GM12874 (cell line): ENCODE data around the gene EFEMP1.

Experiments
- TF ChIP-seq, protein P1 (sequence below): IDR thresholded peaks from 2 replicates; pipeline ENCODE4 v1.5.1; 2011; ENCODE audit warnings: low read depth, mild to moderate bottlenecking, control low read depth, low read length, moderate library complexity; ENCODE audit not compliant: insufficient read depth

EFEMP1 gene

DNA sequence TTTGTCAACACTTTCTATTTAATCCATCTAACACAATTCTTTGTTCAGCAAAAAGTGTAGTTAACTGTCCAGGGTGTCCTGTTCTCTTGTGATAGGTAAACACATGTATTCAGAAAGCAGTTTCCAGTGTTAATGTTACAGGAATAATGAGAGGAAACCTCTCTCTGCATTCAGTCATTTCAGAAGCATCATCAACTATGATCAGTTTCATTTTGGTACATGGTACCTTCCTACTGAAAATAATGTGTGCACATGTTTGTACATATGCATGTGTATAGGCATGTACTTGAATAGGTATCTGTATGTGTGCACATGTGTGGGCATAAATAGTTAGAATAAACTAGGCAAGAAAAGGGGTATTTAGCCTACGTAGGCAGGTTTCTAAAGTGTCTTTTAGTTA lies 16.6 kb downstream of the EFEMP1 start:
- TF ChIP-seq, protein P1, sequence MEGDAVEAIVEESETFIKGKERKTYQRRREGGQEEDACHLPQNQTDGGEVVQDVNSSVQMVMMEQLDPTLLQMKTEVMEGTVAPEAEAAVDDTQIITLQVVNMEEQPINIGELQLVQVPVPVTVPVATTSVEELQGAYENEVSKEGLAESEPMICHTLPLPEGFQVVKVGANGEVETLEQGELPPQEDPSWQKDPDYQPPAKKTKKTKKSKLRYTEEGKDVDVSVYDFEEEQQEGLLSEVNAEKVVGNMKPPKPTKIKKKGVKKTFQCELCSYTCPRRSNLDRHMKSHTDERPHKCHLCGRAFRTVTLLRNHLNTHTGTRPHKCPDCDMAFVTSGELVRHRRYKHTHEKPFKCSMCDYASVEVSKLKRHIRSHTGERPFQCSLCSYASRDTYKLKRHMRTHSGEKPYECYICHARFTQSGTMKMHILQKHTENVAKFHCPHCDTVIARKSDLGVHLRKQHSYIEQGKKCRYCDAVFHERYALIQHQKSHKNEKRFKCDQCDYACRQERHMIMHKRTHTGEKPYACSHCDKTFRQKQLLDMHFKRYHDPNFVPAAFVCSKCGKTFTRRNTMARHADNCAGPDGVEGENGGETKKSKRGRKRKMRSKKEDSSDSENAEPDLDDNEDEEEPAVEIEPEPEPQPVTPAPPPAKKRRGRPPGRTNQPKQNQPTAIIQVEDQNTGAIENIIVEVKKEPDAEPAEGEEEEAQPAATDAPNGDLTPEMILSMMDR, result no peak

DNA sequence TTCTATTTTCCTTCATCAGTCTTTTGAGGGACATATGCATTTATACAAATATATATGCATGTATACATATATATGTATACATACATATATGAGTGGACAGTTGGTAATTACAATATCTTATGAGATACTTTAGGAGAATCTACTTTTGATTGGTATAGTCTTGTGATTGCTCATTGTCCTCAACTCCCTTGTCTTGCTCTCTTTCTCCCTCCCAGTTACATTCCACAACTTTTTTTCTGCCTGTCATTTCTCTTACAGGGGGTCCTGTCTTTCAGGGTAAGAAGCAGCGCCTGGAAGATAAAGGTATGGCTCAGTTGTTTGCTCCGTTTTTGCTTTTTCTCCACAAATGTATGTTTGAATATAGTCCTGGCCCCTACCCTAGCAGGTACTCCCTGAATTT lies 19.9 kb downstream of the EFEMP1 start:
- TF ChIP-seq, protein P1, result no peak

DNA sequence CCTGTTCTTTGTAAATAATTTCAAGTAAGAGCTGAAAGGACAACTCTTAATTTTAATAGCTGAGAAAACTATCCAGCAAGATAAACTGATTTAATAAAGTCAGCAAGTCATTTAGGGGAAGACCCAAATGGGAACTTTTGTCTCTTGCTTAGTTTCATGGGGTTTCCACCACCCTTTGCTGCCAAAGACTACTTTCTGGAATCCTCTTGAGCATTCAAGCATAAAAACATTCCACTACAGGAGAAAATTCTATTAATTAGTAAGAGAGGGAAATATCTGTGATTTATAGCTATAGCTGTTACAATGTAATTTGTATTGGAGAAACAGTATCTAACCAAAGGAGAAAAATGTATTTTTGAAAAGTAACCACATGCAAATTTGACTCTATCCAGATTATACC lies 20.6 kb downstream of the EFEMP1 start:
- TF ChIP-seq, protein P1, result no peak

DNA sequence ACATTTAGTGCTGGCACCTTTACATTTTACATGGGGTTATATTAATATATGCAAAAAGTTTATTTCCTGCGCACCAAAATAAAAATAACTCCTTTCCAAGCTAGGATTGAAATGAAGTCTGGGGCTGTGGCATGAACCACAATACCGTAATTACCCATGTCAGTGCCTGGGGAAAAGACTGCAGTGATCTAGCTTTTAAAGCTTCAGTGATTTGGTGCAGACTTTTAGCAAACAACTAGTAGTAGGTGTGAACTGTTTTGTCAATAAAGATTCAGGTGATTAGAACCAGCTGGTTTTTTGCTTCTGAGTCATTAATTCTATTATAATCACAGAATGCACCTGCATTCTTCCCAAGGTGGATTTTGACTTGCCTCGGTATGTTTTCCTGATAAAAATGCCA lies 21.2 kb downstream of the EFEMP1 start:
- TF ChIP-seq, protein P1, result no peak

DNA sequence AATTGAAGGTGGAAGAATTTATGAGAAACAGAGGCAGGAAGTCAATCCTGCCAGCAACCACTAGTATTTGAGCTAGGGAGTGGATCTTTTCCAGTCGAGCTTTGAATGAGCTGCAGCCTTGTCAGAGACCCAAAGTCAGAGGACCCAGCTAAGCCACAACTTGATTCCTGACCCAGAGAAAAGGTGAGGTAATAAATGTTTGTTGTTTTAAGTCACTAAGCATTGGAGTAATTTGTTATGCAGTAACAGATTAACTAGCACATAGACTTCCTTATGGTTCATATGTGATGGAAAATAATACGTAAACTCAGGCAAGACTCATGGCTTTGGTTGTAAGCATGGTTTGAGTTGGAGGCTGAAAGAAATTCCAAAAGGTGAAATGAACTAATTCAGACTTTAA lies 21.6 kb downstream of the EFEMP1 start:
- TF ChIP-seq, protein P1, result no peak

DNA sequence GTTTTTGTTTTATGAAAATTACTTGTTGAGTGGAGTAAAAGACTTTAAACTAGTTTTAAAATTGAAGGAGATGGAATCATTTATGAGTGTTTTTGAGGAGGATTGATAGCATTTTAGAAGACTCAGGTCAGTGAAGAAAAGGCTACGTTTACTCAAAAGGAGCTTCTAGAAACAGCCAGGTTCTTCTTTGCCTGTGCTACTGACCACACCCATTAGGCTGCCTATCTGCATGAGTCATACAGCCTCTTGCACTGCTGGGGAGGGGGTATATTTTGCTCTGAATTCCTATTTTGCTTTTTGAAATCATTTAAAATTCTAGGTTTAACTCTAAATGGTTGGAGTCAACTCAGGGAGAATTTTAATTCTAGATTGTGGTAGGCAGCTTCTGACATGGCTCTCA lies 22.3 kb downstream of the EFEMP1 start:
- TF ChIP-seq, protein P1, result no peak

DNA sequence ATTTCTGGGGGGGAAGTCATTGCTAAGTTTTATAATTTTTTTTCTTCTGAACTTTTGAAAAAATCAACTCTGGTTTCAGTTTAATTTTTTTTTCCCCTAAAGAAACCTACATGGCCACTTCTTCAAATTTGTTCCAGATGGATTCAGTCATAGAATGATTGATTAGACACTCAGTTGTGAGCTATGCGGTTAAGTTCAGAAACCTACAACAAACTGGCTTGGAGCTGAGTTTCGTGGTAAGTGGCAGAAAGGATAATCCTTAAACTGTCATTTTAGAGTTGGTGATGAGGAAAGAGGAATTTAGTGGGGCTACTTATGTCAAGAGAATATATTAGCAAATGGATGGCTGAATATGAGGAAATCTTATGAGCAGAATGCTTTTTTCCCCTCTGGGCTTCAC lies 23.7 kb downstream of the EFEMP1 start:
- TF ChIP-seq, protein P1, result no peak
